NCI-H2171 (cell line): ENCODE measurements around the gene ARHGDIA.
A peak's percentile ranks its signal among the peaks of the same experiment; 100 is the strongest.

ENCODE experiments used
- DNase-seq: peaks from one replicate; lab custom pipeline; 2025; lab: John Stamatoyannopoulos, UW

Gene ARHGDIA

GRCh38 chr17:81888988-81889595 is 18.0 kb upstream of the ARHGDIA start:
- DNase-seq, result no peak

DNA sequence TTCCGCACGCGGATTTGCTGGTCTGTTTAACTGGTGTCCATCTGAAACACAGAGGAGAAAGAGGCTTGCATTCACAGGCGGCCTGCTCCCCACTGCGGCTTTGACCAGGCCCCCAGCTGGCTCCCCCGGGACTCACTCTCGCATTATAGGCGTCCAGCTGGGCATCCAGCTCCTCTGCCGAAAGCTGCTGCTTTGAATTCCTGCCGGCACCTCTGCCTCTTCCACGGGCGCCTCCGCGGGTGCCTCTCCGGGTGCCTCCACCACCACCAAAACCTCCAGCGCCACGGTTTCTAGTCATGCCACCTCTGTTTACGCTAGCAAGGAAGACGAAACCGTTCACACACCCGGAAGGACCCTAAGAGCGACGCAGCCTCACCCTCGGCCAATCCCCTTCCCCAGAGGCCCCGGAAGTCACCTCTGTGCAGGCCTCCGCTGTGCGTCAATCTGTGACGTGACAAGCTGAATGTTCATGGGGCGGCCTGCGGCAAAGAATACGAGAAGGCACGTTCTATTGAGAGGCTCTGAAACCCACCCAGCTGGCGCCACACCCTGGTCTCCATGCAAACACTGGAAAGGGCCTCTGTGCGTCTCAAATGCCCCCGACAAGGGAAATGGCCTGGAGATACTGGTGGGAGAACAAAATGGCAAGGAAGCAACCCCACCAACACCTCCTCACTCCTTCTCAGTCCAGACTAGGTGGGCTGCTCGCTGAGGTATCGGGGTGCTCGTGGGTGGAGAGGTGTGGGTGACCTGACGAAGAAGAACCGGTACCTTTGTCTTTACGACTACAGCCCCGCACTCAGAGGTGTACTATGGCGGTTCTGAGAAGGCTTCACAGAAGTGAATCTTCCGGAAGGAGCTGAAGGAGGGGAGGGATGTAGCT is 17.2 kb upstream of the ARHGDIA start:
- DNase-seq, result no peak

DNA sequence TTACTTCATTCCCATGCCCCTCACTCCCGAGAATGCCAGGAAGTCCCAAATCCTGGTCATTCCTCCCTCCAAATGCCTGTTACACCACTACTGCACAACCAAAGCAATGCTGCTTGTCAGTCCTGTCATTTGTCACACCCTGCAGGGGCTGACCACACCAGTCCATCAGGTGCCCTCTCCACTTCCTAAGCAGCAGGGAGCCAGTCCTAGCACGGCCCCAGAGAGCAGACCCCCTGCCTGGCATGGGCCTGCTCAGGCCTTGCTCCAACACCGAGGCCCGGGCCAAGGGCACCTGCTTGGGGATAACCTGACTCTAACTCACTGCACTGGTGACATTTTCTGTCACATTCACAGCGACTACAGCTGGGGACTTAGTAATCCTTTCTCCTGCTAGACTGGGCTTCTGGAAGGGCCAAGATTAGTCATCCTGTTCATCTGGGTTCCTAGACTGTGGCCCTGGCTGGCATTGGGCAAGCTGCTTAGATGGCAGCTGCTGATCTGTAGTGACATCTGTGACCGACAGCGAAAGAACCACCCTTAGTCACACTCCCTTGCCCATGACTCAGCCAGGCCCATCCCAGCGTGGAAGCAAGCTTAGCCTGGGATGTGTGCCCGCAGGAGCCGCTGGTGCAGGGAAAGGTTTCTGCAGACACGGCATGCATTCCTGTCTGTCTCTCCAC is 14.9 kb upstream of the ARHGDIA start:
- DNase-seq, result no peak

DNA sequence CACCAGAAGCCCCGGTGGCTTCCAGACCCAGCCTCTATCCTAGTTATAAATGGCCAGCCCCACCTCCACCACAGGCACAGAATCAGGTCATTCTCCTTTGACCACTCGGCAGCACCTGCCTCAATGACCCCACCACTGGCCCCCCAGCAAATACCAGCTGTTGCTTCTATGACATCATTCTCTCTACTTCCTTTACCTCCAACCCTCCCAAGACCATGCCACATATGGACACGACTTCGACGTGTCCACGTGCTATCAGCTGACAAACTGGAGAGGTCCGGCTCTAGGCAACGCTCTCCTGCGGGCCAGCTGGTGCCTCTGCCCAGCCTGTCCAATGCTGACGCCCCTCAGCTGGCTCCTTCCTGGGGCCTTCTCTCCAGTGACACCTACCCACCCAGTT is 14.3 kb upstream of the ARHGDIA start:
- no peak for DNase-seq

- DNase-seq, result no peak
Observed at GRCh38 chr17:81884968-81885367, 13.8 kb upstream of the ARHGDIA start.

- no peak for DNase-seq
Observed at GRCh38 chr17:81884520-81884919, 13.4 kb upstream of the ARHGDIA start.

DNA sequence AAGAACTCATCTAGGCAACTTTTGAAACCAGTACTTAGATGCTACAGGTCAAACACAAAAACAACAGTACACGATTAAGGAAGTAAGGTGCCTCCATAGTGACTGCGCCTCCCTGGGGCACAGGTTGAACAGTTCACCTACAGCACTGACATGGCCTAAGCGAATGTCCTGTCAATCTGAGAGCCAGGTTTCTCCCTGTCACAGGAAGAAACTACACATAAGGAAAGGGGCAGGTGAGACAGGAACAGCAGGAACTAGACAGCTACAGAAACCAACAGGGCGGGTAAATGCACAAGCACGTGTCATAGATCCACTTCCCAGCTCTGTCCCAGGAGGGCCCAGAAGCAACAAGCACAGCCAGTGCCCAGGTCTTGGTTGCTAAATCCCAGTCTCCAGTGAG is 8.0 kb upstream of the ARHGDIA start:
- DNase-seq, result no peak

DNA sequence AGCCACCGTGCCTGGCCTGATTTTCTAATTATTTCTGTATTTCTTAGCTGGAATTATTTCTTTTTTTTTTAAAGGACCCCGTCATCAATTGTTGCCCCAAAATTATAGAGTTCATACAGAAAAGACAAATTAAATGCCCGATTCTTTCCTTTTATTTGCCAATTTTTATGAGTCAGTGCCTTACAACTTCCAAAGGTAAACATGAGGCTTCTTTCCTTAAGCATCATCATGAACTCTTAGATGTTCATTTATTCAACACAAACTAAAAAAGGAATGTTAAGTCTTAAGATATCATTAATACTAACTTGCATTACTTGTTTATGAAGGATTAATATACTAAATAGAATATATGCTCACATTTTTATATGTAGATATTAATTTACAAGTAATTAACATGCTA is 7.2 kb upstream of the ARHGDIA start:
- DNase-seq, result no peak

DNA sequence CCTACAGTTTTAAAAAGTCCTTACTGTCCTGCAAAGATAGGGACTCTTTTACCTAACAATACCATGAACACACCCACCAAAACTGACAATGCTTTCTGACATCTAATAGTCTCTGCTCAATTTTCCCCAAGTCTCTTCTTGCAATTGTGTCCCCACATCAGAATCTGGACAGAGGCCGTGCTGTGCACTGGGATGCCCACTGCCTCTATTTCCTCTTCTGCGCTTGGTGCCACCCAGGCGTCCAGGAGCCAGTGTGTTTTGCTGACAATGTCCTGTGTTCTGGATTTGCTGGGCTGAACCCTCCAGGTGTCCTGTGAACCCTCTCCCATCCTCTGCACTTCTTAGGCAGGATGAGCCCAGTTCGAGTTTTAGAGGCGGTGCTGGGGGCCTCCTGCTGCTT is 6.4 kb upstream of the ARHGDIA start:
- DNase-seq, result no peak

DNA sequence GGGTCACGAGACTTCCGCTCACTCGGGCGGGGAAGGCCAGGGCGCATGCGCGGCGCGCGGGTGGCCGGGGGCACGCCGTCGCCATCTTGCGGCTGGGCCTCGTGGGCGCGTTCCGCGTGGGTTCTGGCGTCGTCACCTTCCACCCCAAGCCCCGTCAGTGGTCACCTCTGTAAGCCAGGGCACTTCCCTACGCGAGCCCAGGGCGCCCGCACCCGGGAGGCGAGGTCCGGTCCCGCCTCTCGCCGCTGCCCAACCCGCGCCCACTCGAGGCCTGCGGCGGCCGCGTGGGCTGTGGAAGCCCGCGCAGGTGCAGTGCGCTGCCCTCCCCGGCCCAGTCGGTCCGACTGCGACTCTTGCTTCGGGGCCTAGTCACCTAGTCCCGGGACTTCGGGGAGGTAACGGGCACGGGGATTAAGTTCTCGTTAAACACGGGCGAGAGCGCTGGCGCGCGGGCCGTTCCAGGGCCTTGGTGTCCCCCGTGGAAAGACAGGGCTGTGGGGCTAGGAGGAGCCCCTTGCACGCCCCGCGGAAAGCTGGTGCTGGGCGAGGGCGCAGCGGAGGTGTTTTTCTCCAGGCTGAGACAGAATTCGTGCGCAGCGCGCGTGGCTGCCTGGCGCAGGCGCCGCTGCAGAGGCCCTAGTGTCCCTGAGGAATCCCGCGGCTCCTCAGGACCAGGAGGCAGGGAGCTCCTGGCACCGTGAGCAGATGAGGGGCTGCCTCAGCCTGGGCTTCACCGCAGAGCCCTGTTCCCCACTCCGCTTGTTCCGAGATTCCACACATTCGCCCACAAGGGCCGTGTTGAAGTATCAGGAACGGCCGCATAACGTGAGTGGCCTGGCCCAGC is 472 bp upstream of the ARHGDIA start:
- peak; percentile 91 for DNase-seq

DNA sequence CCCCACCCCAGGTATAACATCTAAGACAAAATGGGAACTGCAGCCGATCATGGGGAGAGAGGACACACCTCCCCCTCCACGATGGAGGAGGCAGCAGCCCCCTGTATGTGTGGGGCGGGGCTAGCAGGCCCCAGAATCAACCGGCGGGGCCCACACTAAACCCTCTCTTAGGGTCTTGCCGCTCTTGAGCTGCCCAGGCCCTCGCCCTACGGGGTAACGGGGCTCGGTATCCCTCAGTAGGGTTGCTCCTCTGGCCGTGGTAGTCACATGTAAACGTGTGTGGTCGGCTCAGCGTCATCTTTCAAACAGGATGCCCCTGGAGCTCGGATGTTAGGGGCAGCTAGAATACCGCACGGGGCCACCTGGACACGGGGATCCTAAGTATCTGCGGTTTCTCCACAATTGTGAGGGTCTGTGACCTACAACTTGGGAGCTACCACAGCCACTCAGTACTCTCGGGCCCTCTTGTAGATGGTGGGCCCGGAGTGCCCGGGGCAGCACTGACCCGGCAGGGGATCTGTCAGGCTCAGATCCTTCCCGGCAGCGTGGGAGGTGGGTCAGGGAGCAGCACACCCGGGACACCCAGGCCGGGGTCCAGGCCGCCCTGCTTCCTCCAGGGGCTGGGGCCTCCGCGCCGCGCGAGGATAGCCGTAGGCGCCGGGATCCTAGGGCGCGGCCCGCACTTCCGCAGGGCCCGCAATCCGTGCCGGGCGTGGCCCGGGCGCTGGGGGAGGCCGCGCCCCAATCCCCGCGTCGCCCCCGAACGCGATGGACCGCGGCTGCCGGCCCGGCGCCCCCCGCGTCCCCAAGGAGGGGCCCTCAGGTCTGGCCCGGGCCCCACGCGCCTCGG is 781 bp downstream of the ARHGDIA start:
- no peak for DNase-seq

GRCh38 chr17:81869221-81870130 is 1.7 kb downstream of the ARHGDIA start:
- no peak for DNase-seq

DNA sequence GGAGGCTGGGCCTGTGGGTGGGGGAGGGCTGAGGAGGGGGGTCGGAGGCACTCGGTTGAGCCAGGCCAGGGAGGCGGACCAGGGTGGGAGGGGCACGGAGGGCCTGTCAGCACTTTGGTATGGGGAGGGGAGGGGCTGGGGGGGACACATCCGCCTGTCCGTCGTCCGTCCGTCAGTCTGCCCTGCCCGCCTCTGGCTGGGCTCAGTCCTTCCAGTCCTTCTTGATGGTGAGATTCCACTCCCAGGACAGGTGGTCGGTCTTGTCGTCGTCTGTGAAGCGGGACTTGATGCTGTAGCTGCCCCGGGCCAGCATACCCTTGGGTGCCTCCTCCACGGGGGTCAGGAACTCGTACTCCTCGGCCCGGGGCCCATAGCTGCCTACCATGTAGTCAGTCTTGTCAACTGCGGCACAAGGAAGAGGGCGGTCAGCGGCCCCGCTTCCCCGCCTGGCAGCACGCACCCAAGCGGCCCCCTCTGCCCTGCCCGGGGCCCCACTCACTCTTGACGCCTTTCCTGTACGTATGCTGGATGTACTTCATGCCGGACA is 2.4 kb downstream of the ARHGDIA start:
- no peak for DNase-seq

- no peak for DNase-seq
Observed at GRCh38 chr17:81867991-81868673, 3.0 kb downstream of the ARHGDIA start.

GRCh38 chr17:81867170-81867990 is 3.8 kb downstream of the ARHGDIA start:
- no peak for DNase-seq

DNA sequence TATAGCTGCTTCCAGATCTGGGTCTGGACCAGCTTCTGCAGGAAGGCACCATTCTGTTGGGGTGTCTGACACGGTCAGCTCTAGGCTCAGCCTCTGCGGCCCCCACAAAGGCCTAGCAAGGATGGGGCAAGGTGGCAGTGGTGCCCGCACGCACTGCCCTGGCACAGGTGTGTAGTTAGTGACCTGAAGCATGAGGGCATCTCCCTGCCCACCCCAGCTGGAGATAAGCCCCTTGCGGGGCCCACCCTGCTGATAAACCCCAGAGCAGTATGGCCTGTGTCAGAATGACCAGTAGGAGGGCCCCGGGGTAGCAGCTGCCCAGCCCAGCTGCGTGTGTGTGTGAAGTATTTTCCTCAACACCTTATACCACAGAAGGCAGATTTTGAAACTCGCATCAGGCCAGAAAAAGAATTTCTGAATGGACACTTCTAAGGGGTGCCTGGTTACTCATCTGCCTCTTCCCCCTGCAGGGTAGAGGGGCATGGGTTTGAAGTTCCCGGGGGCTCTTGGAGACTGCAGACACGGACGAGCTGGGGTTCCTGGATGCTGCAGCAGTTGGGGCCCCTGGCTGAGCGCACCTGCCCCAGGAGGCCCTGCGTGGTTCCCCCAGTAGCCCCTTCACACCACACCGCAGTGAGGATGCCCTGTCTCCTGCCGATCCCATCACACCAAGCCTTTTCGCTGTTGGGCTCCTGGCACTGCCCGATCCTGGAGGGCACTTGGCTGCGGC is 4.5 kb downstream of the ARHGDIA start:
- no peak for DNase-seq

DNA sequence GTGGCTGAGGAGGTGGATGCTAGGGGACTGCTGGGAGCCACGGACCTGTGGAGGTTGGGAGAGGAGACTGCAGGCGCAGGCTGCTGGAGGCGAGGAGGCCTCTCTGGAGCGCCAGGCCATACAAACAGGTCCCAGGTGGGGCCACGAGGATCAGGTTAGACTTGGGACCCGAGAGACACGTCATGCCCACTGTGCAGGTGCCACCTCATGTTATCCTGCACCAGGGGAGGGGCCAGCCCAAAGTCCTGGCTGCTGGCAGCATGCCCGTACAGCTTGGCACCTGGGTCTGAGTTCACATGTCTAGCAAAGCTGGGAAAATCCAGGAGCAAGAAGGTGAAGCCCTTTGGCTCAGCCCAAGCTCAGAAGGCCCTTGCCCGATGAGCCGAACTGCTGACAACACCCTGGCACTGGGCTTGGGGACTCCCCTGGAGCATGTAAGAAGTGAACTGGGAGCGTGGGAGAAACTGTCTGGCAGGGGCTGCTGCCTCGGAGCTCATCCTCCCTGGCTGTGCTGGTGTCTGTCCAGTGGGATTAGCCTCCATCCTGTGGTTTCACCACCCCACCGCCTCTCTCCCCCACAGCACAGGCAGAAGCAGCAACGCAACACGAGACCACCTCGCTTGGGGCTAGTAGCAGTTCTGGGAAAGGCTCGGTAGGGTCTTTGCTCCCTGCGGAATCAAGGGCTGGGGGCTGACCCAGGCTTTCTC is 5.3 kb downstream of the ARHGDIA start:
- no peak for DNase-seq
